GM21423 (cell line): ENCODE data around the gene STK4.
"Not testable (repeated sequence)": the region's sequence is repeated elsewhere in the genome, so short reads cannot be mapped to it uniquely, and the experiment has no call there.

Experiments
- ATAC-seq: cut with Tn5 transposase; IDR thresholded peaks from one replicate; pipeline ENCODE4 v1.9.1; 2021; ENCODE audit warnings: mild to moderate bottlenecking, moderate library complexity; ENCODE audit not compliant: unreplicated experiment

The STK4 gene

GRCh38 chr20:44981736-44982406 is 15.6 kb downstream of the STK4 start:
- ATAC-seq, result no peak

- no peak for ATAC-seq
Observed at GRCh38 chr20:44983093-44983674, 16.9 kb downstream of the STK4 start.

- no peak for ATAC-seq
Observed at GRCh38 chr20:44988631-44989171, 22.4 kb downstream of the STK4 start.

DNA sequence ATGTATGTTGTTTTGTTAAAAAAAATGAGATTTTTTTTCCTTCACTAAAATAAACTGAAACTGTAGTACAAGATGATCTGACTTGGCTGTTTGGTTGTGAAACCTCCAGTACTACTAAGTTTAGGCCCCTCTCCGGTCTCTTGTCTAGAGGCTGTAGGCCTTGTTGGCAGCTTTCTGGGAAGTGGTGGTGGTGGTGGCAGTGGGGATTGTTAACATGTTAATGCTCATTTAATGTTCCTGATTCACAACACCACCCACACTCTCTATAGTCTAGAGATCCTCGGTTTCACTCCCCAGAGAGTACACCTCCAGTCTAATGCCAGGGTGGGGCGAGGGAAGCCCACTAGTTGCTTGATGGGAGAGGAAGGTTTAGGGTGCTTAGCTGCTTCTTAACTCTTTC is 24.1 kb downstream of the STK4 start:
- no peak for ATAC-seq

DNA sequence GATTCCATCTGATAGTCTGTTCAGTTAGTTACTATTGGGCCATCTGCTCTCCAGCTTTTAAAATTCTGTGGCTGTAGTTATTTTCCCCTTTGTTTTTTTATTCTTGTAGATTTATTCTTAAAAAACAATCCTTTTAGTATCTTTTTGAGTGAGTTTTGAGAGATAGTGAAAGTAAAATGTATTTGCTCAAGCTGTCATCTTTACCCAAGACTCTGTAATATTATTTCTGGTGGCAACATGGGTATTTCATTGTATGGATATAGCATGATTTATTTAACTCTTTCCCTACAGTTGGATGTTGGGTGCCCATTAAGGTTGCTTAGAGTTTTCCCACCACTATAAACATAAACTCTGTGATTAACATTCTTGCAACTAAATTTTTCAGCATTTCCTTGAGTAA is 24.6 kb downstream of the STK4 start:
- no peak for ATAC-seq

DNA sequence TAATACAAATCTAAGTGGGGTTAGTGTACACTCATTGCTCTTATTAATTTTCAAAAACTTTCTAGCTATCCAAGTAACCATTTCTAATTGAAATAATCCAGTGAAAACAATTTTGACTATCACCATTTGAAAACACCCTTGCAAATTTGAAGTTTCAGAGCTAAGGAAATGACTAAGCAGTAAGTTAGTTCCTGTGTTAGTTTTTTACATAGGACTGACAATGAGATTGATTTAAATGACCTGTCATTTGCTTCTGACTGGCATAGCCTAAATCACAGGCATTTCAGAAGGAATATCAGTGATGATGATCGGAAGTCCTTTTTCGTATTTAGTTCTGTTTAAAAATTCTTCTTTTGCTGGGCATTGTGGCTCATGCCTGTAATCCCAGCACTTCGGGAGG is 27.0 kb downstream of the STK4 start:
- no peak for ATAC-seq

GRCh38 chr20:44997171-44997570 is 30.9 kb downstream of the STK4 start:
- no peak for ATAC-seq

DNA sequence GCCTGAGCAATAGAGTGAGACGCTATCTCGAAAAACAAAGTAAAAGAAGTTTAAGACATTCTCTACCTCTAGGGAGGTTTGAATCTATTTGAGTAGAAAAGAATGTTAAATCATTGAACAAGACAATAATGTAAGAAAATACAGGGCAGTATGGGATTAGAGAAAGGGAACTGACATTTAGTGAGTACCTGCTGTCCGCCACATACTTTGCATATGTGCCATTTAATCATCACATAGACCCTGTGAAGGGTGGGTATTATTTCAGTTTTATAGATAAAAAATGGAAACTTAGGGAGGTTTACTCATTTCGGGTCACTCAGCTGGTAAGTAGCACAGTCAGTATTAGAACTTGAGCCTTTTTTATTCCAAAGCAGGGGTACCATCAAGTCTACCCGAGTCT is 31.4 kb downstream of the STK4 start:
- ATAC-seq, result no peak

DNA sequence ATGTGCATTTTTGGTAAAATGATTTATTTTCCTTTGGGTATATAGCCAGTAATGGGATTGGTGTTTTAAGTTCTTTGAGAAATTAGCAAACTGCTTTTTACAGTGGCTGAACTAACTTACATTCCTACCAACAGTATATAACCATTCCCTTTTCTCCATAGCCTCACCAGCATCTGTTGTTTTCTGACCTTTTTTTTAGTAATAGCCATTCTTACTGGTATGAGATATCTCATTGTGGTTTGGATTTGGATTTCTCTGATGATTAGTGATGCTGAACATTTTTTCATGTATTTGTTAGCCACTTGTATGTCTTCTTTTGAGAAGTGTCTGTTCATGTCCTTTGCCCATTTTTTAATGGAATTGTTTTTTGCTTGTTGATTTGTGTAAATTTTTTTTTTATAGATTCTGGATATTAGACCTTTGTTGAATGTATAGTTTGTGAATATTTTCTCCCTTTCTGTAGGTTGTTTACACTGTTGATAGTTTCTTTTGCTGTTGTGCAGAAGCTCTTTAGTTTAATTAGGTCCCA is 42.3 kb downstream of the STK4 start:
- ATAC-seq, result no peak

DNA sequence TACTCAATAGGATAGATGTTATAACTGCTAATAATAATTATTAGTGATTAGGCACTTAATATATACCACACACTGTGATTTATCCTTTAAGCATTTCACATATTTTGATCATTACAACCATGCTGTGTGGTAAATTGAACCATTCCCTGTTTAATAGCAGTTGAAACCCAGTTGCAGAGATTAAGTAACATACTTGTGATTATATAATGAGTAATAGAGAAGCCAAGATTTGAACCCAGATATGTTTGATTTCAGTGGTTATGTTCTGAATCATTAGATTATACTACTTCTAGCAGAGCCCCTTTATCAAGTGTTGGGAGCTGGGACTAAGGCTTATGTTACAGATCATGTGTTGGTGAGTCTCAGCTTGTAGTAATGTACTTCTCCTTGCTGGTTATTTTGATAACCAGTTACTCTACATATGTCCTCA is 44.1 kb downstream of the STK4 start:
- ATAC-seq, result no peak

- ATAC-seq, result no peak
Observed at GRCh38 chr20:45011108-45011526, 44.8 kb downstream of the STK4 start.

GRCh38 chr20:45012682-45013302 is 46.5 kb downstream of the STK4 start:
- ATAC-seq, result no peak

- ATAC-seq, result not testable (repeated sequence)
Observed at GRCh38 chr20:45014131-45014530, 47.8 kb downstream of the STK4 start.

- no peak for ATAC-seq
Observed at GRCh38 chr20:45014671-45015415, 48.5 kb downstream of the STK4 start.

GRCh38 chr20:45016089-45016671 is 49.9 kb downstream of the STK4 start:
- ATAC-seq, result no peak

DNA sequence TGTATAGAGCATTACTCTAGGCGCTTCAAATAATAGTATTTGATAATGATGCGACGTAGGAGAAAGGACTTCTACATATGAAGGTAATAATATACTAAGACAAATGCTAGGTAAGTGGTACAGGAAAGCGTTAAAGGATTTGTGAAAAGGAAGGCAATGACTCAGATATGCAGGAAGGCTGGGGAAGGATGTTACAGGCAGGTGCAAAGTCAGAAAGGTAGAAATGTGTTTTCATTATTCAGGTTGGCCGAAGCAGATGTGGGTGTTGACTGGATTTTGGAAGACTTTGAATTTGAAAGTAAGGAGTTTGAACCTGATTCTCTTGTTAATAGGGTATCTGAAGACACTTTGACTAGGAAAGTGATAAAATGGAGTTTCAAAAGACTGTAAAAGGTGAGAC is 51.0 kb downstream of the STK4 start:
- no peak for ATAC-seq

DNA sequence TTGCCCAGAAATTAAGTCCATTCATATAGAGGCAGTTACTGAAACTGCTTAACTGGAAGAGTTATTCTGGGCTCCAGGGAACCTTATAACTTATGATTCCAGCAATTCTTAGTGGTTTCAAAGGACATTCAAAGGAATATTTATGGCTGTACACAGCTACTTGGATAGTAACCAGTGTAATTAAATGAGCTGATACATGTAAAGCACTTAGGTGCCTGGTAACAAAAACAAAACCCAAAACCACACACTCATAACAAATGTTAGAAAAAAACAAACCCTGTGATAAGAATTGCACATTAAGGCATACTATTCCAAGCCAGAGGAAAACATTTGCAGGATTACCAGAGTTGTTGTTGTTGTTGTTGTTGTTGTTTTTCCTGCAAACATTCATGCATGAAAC is 51.5 kb downstream of the STK4 start:
- ATAC-seq, result no peak

GRCh38 chr20:45019027-45019761 is 52.9 kb downstream of the STK4 start:
- no peak for ATAC-seq

- ATAC-seq, result no peak
Observed at GRCh38 chr20:45019762-45020123, 53.4 kb downstream of the STK4 start.

- no peak for ATAC-seq
Observed at GRCh38 chr20:45020236-45020886, 54.0 kb downstream of the STK4 start.
